Stimulated activated CD8-positive, alpha-beta memory T cell treated with anti-CD3 and anti-CD28 coated beads, Interleukin-2, amount 100 ng/mL, for 1 hour (primary cell): ENCODE results near the gene FAM20C.
"Not testable (repeated sequence)": the region's sequence is repeated elsewhere in the genome, so short reads cannot be mapped to it uniquely, and the experiment has no call there.

Experiments
- DNase-seq, 2 donors: peaks; one replicate each; pipeline ENCODE4 v3.0.0-alpha.2; 2020; ENCODE audit warnings: low read depth in 2 of 2

The FAM20C gene

GRCh38 chr7:173209-173918 is 19.0 kb upstream of the FAM20C start:
- no peak for DNase-seq

GRCh38 chr7:174716-175115 is 17.7 kb upstream of the FAM20C start:
- DNase-seq = no peak

- no peak for DNase-seq
These were observed 16.4 kb upstream of the FAM20C start for GRCh38 chr7:175955-176354.

- DNase-seq = no peak
These were observed 16.0 kb upstream of the FAM20C start for GRCh38 chr7:176381-176780.

- no peak for DNase-seq
These were observed 15.4 kb upstream of the FAM20C start for GRCh38 chr7:176786-177459.

GRCh38 chr7:178444-178843 is 13.9 kb upstream of the FAM20C start:
- DNase-seq = no peak

- DNase-seq = no peak
These were observed 13.1 kb upstream of the FAM20C start for GRCh38 chr7:179209-179681.

- no peak for DNase-seq
These were observed 12.2 kb upstream of the FAM20C start for GRCh38 chr7:179948-180694.

- DNase-seq = no peak
These were observed 10.6 kb upstream of the FAM20C start for GRCh38 chr7:181738-182137.

GRCh38 chr7:182502-182901 is 9.9 kb upstream of the FAM20C start:
- not testable (repeated sequence) for DNase-seq

- no peak for DNase-seq
These were observed 8.7 kb upstream of the FAM20C start for GRCh38 chr7:183496-184292.

GRCh38 chr7:184294-185264 is 7.8 kb upstream of the FAM20C start:
- no peak for DNase-seq

GRCh38 chr7:186516-187113 is 5.8 kb upstream of the FAM20C start:
- DNase-seq = no peak

- DNase-seq = no peak
These were observed 5.0 kb upstream of the FAM20C start for GRCh38 chr7:187227-187927.

- no peak for DNase-seq
These were observed 4.2 kb upstream of the FAM20C start for GRCh38 chr7:188174-188573.

- DNase-seq = no peak
These were observed 3.5 kb upstream of the FAM20C start for GRCh38 chr7:188727-189500.

GRCh38 chr7:189719-190118 is 2.7 kb upstream of the FAM20C start:
- no peak for DNase-seq

- DNase-seq = no peak
These were observed 2.2 kb upstream of the FAM20C start for GRCh38 chr7:190196-190595.
